ENCODE data around the gene HDAC1. TPM values are rescaled to one million over a fixed set of nuclear protein-coding genes. Genes with fewer than 3 reads are reported as not detected.

HDAC1 gene
- total and polyA plus RNA-seq, 10 of the 15 experiments (the other 5 are each of a cell fraction or from before 2014, with no cell fraction given) = 147 to 331 (median 168) TPM

DNA sequence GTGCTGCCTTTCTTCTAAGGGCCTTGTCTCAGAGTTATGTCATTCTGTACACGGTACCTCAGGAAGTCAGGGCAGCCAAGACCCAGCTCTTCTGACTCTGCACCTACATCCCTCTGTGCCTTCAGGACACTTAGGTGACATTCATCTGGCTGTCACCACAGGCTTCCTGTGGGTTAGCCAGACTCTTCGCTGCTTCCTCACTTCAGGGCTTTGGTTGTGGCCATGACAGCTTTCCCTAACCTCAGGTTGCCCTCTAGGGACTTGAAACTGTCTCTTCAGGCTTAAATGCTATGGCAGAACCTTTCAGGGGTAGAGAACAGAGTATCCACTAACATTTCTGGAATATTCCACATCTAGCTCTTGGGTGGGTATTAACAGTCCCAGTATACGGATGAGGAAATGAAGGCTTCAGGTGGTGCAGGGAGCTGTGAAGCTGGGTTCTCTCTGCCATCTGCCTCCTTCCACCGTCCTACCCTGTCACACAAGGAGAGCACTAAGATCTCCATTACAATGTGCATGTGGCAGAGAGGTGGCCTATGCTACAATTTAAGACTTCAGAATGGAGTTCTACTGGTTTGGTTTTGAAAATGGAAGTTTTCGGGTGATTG lies 80.4 kb downstream of the HDAC1 start:
- TF ChIP-seq MEF2B (IDR thresholded peaks at IDR 0.05; ENCODE audit: partially characterized antibody, poor library complexity, severe bottlenecking) (peak; percentile 33), SPI1 (IDR thresholded peaks at IDR 0.05; ENCODE audit: borderline replicate concordance, insufficient read depth, low read depth, low read length) (peak; percentile 20; the same call in 1 of the 2 replicates), RUNX3 (IDR thresholded peaks at IDR 0.05; ENCODE audit: low read length) (peak; percentile 78), RAD21 (IDR thresholded peaks at IDR 0.05; ENCODE audit: insufficient read depth, low read depth, low read length) (peak; percentile 63), SMC3 (IDR thresholded peaks at IDR 0.05; ENCODE audit: borderline replicate concordance, low read length) (peak; percentile 47; the same call in 1 of the 2 replicates), ZNF207 (IDR thresholded peaks at IDR 0.05; ENCODE audit: borderline replicate concordance) (no peak)
- TF ChIP-seq, protein P1, sequence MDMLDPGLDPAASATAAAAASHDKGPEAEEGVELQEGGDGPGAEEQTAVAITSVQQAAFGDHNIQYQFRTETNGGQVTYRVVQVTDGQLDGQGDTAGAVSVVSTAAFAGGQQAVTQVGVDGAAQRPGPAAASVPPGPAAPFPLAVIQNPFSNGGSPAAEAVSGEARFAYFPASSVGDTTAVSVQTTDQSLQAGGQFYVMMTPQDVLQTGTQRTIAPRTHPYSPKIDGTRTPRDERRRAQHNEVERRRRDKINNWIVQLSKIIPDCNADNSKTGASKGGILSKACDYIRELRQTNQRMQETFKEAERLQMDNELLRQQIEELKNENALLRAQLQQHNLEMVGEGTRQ (IDR thresholded peaks at IDR 0.05; ENCODE audit: borderline replicate concordance, low read depth, low read length) = no peak
- TF ChIP-seq, protein P2, sequence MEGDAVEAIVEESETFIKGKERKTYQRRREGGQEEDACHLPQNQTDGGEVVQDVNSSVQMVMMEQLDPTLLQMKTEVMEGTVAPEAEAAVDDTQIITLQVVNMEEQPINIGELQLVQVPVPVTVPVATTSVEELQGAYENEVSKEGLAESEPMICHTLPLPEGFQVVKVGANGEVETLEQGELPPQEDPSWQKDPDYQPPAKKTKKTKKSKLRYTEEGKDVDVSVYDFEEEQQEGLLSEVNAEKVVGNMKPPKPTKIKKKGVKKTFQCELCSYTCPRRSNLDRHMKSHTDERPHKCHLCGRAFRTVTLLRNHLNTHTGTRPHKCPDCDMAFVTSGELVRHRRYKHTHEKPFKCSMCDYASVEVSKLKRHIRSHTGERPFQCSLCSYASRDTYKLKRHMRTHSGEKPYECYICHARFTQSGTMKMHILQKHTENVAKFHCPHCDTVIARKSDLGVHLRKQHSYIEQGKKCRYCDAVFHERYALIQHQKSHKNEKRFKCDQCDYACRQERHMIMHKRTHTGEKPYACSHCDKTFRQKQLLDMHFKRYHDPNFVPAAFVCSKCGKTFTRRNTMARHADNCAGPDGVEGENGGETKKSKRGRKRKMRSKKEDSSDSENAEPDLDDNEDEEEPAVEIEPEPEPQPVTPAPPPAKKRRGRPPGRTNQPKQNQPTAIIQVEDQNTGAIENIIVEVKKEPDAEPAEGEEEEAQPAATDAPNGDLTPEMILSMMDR (IDR thresholded peaks at IDR 0.05 in 2 of 3, conservative IDR thresholded peaks at IDR 0.05 in 1 of 3; ENCODE audit: control insufficient read depth in 2 of 3, extremely low read depth in 1 of 3, insufficient read depth in 1 of 3, low read depth in 3 of 3, low read length in 3 of 3) = peak; percentile 6 to 46 (median 33); a peak in 3 of 6 replicates
- ChIA-PET CTCF (interaction anchor here (0.6 to 1.9 kb wide), 9 partner anchors 9 to 156 kb away, joined by 3 to 15 read pairs (median 4); partner anchors contain the start of gene MARCKSL1), POLR2A (interaction anchor here (0.8 kb wide), 1 partner anchor 157 kb away, joined by 3 read pairs; no protein-coding TSS in a partner anchor), SMC1A (ENCODE audit: uncharacterized antibody, unreplicated experiment) (interaction anchor here (1.1 to 2.1 kb wide), 6 partner anchors 12 to 156 kb away, joined by 3 to 9 read pairs (median 4); partner anchors contain the start of gene BSDC1), RAD21 (ENCODE audit: unreplicated experiment) (interaction anchor here (1.2 to 1.8 kb wide), 5 partner anchors 35 to 157 kb away, joined by 3 to 6 read pairs (median 4); partner anchors contain the start of genes HDAC1 and MARCKSL1)
- Histone ChIP-seq H3K36me3 (ENCODE audit: control insufficient read depth in 2 of 2, insufficient read depth in 2 of 2, low read length in 1 of 2) (peaks cover 13 to 17% of the 10 kb centered on the region in 2 experiments), H3K27me3 (replicated peaks in 1 of 2; ENCODE audit: control insufficient read depth in 2 of 2, insufficient read depth in 2 of 2, low read length in 1 of 2) (no peaks in the 10 kb centered on the region), H2AFZ (ENCODE audit: control insufficient read depth, low read depth, low read length) (no peak overlapping the region), H3K4me1 (ENCODE audit: control insufficient read depth, insufficient read depth, low read length) (peaks cover 10% of the 10 kb centered on the region), H3K4me3 (no peak overlapping the region), H3K79me2 (ENCODE audit: control insufficient read depth, insufficient read depth, low read length) (no peaks in the 10 kb centered on the region), H3K4me2 (ENCODE audit: control insufficient read depth, insufficient read depth) (no peak overlapping the region), H3K9ac (ENCODE audit: control insufficient read depth, insufficient read depth, low read length) (no peak overlapping the region), H4K20me1 (ENCODE audit: control insufficient read depth, insufficient read depth) (no peaks in the 10 kb centered on the region), H3K27ac (ENCODE audit: control insufficient read depth, insufficient read depth) (no peak overlapping the region), H3K9me3 (replicated peaks; ENCODE audit: control insufficient read depth, insufficient read depth, low read length) (no peaks in the 10 kb centered on the region)
- peak; percentile 88 for ATAC-seq
- in situ Hi-C loops (cut with MboI) = no loop called here
- no TSS peak for BruUV-seq (replicated peaks)
- intact Hi-C loops (cut with micrococcal nuclease; ENCODE audit: unreplicated experiment) = loop anchor here (2.0 kb wide), 1 partner anchor 37 kb away; no protein-coding TSS in a partner anchor
- DNase-seq (ENCODE audit: low read depth, low spot score) = peak; percentile 61
- 67% methylated on average over 5 of the region's 5 CpGs for WGBS (ENCODE audit: insufficient coverage, insufficient replicate concordance, low lambda C conversion rate, missing lambda C conversion rate)
- FAIRE-seq = peak; percentile 41

Data from GM12878 (cell line).